PC-3 (cell line): ENCODE results near the gene PAOX. TPM values are rescaled to one million over a fixed set of nuclear protein-coding genes. Genes with fewer than 3 reads are reported as not detected.

Source experiments
- ATAC-seq: fragments of 200-7000 bp; cut with Tn5 transposase; 2 replicates; pipeline ENCODE4 v1.9.1; 2020; ENCODE audit warnings: mild to moderate bottlenecking, moderate library complexity
- BruUV-seq: library from RNA; stranded (reverse); fragments of 400-500 nt; replicated peaks from 2 replicates; lab custom pipeline; 2021; lab: Mats Ljungman, UMichigan
- CTCF ChIA-PET: fragments of 300-600 bp; sonication (Branson Sonifier 250); formaldehyde crosslinking; loops from one replicate; lab custom pipeline; 2022; ENCODE audit warnings: antibody characterized with exemption; lab: Charles Lee
- POLR2A ChIA-PET: fragments of 300-600 bp; sonication (Branson Sonifier 250); formaldehyde crosslinking; loops from one replicate; lab custom pipeline; 2022; ENCODE audit warnings: antibody characterized with exemption; ENCODE audit not compliant: unreplicated experiment; lab: Charles Lee
- DNase-seq: peaks from one replicate; pipeline ENCODE4 v3.0.0-alpha.2; 2015
- H2AFZ ChIP-seq: fragments of 300-600 bp; sonication (generic); 2 replicates; pipeline ENCODE4 v1.6.0; 2016; ENCODE audit warnings: antibody characterized with exemption, low read length
- H3F3A ChIP-seq: fragments of 300-600 bp; sonication (generic); one replicate; pipeline ENCODE4 v1.6.0; 2017; ENCODE audit warnings: antibody characterized with exemption, low read length, control low read depth, mild to moderate bottlenecking; ENCODE audit not compliant: unreplicated experiment
- H3K27ac ChIP-seq: fragments of 300-600 bp; sonication (generic); 2 replicates; pipeline ENCODE4 v1.5.1; 2016; ENCODE audit warnings: mild to moderate bottlenecking, low read length
- H3K27me3 ChIP-seq: fragments of 300-600 bp; sonication (generic); 2 replicates; pipeline ENCODE4 v1.6.1; 2016; ENCODE audit warnings: low read length, mixed read lengths
- H3K36me3 ChIP-seq: fragments of 300-600 bp; sonication (generic); 2 replicates; pipeline ENCODE4 v1.6.1; 2016; ENCODE audit warnings: low read depth, mixed run types, low read length, mixed read lengths
- H3K4me1 ChIP-seq: fragments of 300-600 bp; sonication (generic); 2 replicates; pipeline ENCODE4 v1.5.1; 2016; ENCODE audit warnings: low read length; ENCODE audit not compliant: insufficient read depth
- H3K4me2 ChIP-seq: fragments of 300-600 bp; sonication (generic); 2 replicates; pipeline ENCODE4 v1.6.0; 2016; ENCODE audit warnings: low read length
- H3K4me3 ChIP-seq: fragments of 300-600 bp; sonication (generic); 2 replicates; pipeline ENCODE4 v1.5.1; 2016; ENCODE audit warnings: mild to moderate bottlenecking, low read length, mixed read lengths
- H3K79me2 ChIP-seq: fragments of 300-600 bp; sonication (generic); 2 replicates; pipeline ENCODE4 v1.6.1; 2017; ENCODE audit warnings: low read length, mixed read lengths
- H3K9ac ChIP-seq: fragments of 300-600 bp; sonication (generic); 2 replicates; pipeline ENCODE4 v1.6.0; 2016; ENCODE audit warnings: mild to moderate bottlenecking, low read length
- H3K9me2 ChIP-seq: fragments of 300-600 bp; sonication (generic); replicated peaks from 2 replicates; pipeline ENCODE4 v1.6.1; 2016; ENCODE audit warnings: mixed run types, low read length, mixed read lengths
- H3K9me3 ChIP-seq: fragments of 300-600 bp; sonication (generic); 2 replicates; pipeline ENCODE4 v1.6.1; 2016; ENCODE audit warnings: low read length, mixed read lengths
- H4K20me1 ChIP-seq: fragments of 300-600 bp; sonication (generic); 2 replicates; pipeline ENCODE4 v1.6.1; 2016; ENCODE audit warnings: low read length, mixed read lengths
- CTCF ChIP-seq: fragments of 300-600 bp; sonication (generic); conservative IDR thresholded peaks from 2 replicates; pipeline ENCODE4 v1.5.1; 2017; ENCODE audit warnings: antibody characterized with exemption, low read depth, mild to moderate bottlenecking, low read length
- EZH2 ChIP-seq: fragments of 300-600 bp; sonication (generic); IDR thresholded peaks from one replicate; pipeline ENCODE4 v1.6.1; 2017; ENCODE audit warnings: antibody characterized with exemption, mild to moderate bottlenecking, low read length; ENCODE audit not compliant: unreplicated experiment
- EZH2phosphoT487 ChIP-seq: fragments of 300-600 bp; sonication (generic); IDR thresholded peaks from 2 replicates; pipeline ENCODE4 v1.6.1; 2018; ENCODE audit warnings: mild to moderate bottlenecking, antibody characterized with exemption, low read length, borderline replicate concordance
- intact Hi-C: fragments of 100-400 bp; cut with micrococcal nuclease; formaldehyde crosslinking; loops from 2 replicates; pipeline ENCODE4 v1.9.0; 2023
- total RNA-seq: library from RNA; depleted of rRNA; stranded (reverse); fragments of >200 nt; gene quantifications from 2 replicates; pipeline ENCODE4 v1.2.3, GENCODE V29; 2014

PAOX gene
- total RNA-seq, 1 experiment from 2014 or later: 4.1 TPM

- TF ChIP-seq CTCF (no peak), EZH2phosphoT487 (no peak)
- Histone ChIP-seq H3K9me2 (no peaks in the 10 kb centered on the region), H3K4me1 (peaks cover 3% of the 10 kb centered on the region; the same call in 1 of the 2 replicates), H4K20me1 (no peaks in the 10 kb centered on the region), H3K9me3 (no peaks in the 10 kb centered on the region), H3K4me2 (peak overlapping the region; percentile 97), H3K9ac (peak overlapping the region; percentile 36; the same call in 1 of the 2 replicates), H3K36me3 (no peaks in the 10 kb centered on the region), H3K79me2 (no peaks in the 10 kb centered on the region), H3K27ac (no peak overlapping the region), H2AFZ (peak overlapping the region; percentile 88), H3K27me3 (no peaks in the 10 kb centered on the region), H3F3A (no peaks in the 10 kb centered on the region), H3K4me3 (peak overlapping the region; percentile 75)
- intact Hi-C loops: no loop called here
- ChIA-PET POLR2A (no interaction called here), CTCF (no interaction called here)
- no peak for DNase-seq
- peak; percentile 3 for ATAC-seq
- BruUV-seq: no TSS peak
Measured at GRCh38 chr10:133377818-133378250, 1.2 kb upstream of the PAOX start.

GRCh38 chr10:133378251-133379096, 588 bp upstream of the PAOX start:
- no TSS peak for BruUV-seq
- peak; percentile 61 for ATAC-seq
- peak overlapping the region; percentile 75 for H3K4me3 ChIP-seq
- peak overlapping the region; percentile 88 for H2AFZ ChIP-seq
- intact Hi-C loops: no loop called here
- no peaks in the 10 kb centered on the region for H3K79me2 ChIP-seq
- no peaks in the 10 kb centered on the region for H3K36me3 ChIP-seq
- no peaks in the 10 kb centered on the region for H3F3A ChIP-seq
- DNase-seq: peak; percentile 27
- POLR2A ChIA-PET: interaction anchor here (0.5 to 1.0 kb wide), 2 partner anchors 11 to 30 kb away, joined by 3 to 4 read pairs; no protein-coding TSS in a partner anchor
- no peaks in the 10 kb centered on the region for H3K27me3 ChIP-seq
- peak overlapping the region; percentile 97 for H3K4me2 ChIP-seq
- CTCF ChIA-PET: no interaction called here
- H4K20me1 ChIP-seq: no peaks in the 10 kb centered on the region
- TF ChIP-seq CTCF: no peak
- TF ChIP-seq EZH2: no peak
- TF ChIP-seq EZH2phosphoT487: no peak
- no peaks in the 10 kb centered on the region for H3K9me3 ChIP-seq
- H3K9me2 ChIP-seq: no peaks in the 10 kb centered on the region
- no peak overlapping the region for H3K27ac ChIP-seq
- peaks cover 3% of the 10 kb centered on the region; the same call in 1 of the 2 replicates for H3K4me1 ChIP-seq
- H3K9ac ChIP-seq: peak overlapping the region; percentile 36
